RCC 7860 (cell line): ENCODE data around the gene LMAN2L.

Experiments
- DNase-seq: peaks from one replicate; pipeline ENCODE4 v3.0.0-alpha.2; 2015; ENCODE audit warnings: low spot score
- FAIRE-seq: peaks from 2 replicates; lab custom pipeline; 2012; peaks lifted over from hg19 to GRCh38; lab: Jason Lieb, UNC

LMAN2L gene

DNA sequence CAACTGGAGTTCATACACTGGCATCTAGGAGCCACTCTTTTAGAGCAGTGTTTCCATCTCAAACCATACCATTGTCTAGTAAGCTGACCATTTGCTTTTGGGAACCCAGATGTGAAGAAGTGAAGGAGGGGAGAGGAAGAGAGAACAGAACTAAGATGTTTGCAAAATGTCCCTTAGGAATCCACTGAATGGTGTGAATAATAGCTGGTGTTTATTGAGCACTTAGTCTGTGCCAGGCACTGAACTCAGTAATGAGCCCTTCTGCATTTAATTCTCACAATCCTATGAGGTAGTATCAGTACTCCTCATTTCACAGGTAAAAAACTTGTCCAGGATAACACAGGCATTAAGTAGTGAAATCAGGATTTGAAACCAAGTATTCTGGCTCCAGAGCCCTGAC lies 23.5 kb downstream of the LMAN2L start:
- no peak for FAIRE-seq
- no peak for DNase-seq

DNA sequence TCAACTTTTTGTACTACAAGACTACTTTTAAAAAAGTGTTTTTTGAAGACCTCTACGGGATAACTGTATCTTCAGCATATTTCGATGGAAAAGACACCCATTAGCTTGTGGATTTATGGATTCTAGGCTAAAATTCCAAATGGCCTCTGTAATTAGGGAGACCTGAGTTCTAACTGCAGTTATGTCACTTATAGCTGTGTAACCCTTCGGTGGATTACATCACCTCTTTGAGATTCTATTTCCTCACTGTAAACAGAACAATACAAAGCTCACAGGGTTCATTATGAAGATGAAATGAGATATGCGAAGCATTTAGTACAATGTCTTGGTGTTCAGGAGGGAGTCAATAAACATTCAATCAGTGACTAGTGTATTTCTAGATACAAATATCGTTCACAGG lies 24.2 kb downstream of the LMAN2L start:
- FAIRE-seq (no peak), DNase-seq (no peak)

DNA sequence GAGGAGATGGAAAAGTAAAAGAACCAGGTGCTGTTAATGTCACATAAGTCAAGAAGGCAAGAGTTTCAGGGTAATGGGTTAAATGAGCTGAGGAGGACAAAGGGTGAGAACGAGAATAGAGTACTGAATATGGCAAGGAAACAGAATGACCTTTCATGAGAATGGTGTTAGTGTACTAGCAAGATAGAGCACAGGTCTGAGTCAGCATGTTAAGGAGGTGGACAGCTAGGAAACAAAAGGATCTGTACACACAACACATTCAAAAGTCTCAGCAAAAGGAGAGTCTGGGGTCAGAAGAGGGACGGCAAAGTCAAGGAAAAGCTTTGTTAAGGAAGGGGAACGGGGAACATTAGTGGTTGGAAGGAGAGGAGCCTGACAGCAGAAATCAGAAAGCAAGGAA lies 28.9 kb downstream of the LMAN2L start:
- FAIRE-seq (no peak), DNase-seq (no peak)

DNA sequence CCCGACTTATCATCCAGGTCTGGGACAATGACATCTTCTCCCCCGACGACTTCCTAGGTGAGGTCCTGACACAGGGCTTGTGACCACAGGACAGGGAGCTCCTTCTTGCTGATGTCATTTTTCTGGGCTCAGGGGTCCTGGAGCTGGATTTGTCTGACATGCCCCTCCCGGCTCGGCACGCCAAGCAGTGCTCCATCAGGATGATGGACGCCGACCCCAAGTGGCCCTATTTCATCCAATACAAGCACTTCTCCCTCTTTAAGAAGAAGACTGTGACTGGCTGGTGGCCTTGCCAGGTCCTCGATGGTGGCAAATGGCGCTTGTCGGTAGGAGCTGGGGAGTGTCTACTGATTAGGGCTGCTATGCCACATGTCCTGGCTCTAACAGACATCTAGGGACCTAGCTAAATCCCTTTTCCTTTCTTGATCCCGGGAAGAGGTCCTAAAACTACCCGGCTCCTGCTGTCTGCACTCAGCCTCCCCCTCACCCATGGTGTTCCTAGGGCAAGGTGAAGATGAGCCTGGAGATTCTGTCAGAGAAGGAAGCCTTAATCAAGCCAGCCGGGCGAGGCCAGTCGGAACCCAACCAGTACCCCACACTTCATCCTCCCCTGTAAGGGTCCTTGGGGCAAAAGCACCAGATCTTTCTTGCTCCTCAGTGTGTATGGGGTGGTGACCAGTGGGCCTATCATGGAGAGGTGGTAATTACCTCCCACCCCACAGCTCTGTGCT lies 36.7 kb downstream of the LMAN2L start:
- FAIRE-seq (no peak), DNase-seq (no peak)

DNA sequence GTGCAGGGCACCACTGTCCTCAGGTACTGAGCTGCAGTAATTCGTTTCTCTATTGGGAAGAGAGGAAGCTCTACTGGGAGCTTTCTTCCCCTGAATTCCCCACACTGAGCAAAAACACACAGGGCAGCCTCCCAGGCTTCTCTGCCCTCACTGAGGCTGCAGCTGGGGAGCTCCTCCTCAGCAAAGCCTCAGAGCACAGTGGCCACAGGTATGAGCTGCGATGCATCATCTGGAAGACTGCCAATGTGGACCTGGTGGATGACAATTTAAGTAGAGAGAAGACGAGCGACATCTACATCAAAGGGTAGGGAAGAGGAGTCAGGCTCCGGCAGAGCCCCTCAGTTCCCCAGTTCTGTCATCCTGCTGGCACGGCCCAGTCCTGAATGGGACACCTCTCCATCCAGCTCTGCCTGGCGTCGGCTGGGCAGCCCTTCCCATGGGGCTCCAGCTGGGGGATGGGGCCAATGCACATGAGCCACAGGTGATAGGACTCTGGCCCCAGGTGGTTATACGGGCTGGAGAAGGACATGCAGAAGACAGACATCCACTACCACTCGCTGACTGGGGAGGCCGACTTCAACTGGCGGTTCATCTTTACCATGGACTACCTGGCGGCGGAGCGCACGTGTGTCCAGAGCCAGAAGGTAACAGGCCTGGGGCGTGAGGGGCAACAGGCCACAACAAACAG lies 37.6 kb downstream of the LMAN2L start:
- FAIRE-seq (no peak), DNase-seq (no peak)

DNA sequence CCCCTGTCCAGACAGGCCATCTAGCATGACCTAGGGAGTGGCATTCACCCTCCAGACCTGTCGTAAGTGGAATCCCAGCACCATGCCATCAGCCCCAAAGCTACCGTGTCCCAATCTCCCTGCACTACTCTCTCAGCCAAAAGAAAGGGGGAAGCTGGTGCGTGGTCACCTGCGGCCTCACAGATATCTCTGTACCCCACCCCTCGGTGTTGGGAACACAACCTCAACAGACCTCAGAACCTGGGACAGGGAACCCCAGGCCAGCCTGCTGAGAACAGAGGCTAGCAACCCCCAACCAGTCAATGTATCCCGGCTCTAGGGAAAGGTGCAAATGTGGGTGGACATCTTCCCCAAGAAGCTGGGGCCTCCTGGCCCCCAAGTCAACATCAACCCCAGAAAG lies 38.2 kb downstream of the LMAN2L start:
- FAIRE-seq (no peak), DNase-seq (no peak)

DNA sequence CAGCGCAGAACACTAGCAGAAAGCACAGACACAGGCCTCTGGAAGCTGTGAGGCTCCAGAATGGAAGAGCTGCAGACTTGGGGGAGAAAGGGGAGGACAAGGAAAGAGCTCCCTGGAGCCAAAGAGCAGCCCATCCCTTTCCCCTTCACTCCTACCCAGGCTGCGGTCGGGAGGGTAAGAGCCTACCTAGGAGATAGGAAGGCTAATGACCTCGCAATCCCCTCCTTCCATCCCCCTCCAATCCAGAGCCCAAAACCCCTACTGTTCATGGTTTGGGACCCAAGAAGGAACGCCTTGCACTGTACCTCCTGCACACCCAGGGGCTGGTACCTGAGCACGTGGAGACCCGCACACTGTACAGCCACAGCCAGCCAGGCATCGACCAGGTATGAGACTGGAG lies 39.8 kb downstream of the LMAN2L start:
- DNase-seq (no peak), FAIRE-seq (no peak)

DNA sequence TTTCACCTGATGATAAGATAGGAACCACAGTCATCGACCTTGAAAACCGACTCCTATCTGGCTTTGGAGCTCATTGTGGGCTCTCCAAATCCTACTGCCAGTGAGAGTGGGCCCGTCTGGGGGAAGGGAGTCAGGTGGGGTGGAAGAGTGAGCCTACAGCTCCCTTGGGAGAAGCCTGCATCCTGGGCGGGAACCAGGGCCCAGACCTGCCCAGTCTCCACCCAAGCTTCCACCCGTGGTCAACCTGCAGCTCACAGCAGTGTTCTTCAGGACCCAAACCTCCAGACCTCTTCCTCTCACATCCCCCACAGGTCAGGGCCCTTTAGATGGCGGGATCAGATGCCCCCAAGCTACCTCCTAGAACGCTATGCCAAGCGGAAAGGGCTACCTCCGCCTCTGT lies 40.2 kb downstream of the LMAN2L start:
- FAIRE-seq (no peak), DNase-seq (no peak)

DNA sequence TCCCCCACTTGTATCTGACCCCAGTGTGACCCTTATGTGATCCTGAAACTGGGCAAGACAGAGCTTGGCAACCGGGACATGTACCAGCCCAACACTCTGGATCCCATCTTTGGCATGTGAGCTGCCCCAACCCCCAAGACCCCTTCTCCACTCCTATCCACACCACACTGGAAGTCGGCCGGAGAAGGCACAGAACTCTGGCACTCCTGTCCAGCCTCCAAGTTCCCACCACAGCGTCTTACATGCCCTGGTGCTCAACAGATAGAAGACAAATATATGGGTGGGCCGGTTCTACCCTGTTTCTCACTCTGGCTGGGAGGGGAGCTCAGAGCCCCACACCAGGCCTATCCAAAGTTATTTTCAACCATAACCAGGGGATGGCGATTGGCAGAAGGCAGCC lies 40.8 kb downstream of the LMAN2L start:
- FAIRE-seq, result no peak
- no peak for DNase-seq

DNA sequence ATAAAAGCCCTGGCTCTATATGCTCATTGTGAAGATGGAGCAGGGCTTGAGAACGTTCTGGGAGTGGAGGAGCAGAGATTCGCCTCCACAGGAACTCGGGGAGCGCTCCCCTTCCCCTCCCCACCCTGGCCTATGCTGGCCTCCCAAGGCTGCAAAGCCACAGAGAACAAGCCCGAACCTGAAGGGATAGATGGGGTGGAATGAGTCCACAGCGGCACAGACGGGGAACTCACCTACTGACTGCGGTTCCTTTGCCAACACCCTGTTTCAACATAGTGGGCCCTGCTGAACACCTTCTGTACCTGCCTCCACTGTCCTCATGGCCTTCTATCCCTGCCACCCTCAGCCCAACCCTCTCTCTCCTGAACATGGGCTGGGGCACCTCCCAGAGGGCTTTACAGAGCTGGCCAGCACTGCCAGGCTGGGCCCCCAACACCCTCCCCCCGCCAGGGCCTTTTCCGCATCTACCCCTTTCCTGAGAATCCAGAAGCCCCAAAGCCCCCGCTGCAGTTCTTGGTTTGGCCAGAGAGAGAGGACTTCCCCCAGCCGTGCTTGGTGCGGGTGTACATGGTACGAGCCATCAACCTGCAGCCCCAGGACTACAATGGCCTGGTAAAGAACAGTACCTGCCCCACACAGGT lies 41.5 kb downstream of the LMAN2L start:
- DNase-seq (no peak), FAIRE-seq (no peak)

DNA sequence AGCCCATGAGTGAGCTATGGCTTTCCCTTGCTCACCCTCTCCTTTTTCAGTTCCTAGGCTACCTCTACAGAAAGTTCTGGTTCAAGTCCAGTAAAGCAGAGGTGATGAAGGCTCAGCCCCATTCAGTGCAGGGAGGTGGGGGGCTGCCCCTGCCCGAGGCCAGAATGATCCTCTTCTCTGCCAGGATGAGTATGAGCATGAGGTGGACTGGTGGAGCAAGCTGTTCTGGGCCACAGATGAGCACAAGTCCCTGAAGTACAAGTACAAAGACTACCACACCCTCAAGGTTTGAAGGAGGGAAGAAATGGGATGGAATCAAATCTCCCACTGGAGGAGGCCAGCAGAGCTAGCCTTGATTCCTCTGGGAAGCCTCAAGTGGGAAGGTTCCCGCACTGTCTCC lies 42.4 kb downstream of the LMAN2L start:
- no peak for FAIRE-seq

DNA sequence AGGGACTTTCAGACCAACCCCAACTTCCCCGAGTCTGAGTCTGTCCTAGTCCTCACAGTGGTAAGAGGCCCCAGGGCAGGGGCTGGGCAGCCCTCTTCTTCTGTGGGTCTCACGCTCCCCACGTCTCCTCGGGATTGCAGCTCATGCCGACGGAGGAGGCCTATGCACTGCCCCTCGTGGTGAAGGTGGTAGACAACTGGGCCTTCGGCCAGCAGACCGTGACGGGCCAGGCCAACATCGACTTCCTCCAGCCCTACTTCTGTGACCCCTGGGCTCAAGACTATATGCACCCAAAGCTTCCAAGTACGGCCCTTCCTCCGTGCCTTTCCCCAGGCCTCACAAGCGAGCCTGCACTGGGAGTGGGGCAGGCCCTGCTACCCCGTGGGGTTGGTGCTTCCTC lies 44.3 kb downstream of the LMAN2L start:
- no peak for FAIRE-seq
- DNase-seq, result no peak

More for the DNA sequence above, 42.4 kb downstream of the LMAN2L start:
- DNase-seq, result no peak

DNA sequence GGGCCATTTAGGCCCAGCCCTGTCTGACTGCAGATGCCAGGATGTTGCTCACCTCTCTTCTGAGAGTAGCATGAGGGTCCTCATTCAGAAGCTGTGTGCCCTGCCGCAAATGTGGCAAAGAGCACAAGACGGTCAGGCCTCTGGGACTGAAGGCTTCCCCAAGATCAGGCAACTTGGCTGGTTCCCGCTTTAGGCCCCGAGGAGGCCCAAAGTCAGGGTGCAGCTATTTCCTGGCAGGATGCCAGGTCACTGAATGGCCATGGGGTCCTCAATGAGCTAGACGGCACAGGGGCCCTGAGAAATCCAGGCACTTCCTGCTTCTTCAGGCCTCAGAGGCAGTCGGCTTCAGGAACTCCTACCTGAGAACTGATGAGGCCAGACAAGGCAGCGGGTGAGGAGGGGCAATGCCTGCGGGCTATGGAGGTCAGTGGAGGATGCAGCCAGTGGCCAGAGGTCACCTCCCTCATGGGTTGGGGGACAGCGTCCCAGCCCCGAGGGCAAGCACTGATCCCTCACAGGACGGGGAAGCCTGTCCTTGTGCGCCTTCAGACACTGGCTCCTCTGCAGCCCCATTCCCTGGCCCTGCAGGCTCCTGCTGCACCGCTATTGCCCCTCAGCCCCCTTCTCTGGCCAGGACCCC lies 44.9 kb downstream of the LMAN2L start:
- no peak for FAIRE-seq
- no peak for DNase-seq

DNA sequence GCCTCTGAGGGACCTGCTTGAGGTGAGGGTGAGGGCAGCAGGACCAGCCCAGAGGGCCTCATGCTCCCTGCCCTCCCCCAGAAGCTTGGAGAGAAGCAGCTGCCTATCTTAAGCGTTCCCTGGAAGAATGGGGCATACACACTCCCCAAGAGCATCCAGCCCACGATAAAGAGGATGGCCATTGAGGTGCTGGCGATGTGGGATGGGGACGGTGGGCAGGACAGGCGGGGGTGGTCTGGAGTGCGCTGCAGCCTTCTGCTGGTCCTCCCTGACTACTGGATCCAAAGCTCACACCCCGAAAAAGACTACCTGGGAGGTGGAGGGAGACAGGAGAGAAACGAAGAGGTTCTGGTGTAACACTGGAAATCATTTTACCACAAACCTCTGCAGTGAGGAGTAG lies 45.6 kb downstream of the LMAN2L start:
- FAIRE-seq (no peak), DNase-seq (no peak)

DNA sequence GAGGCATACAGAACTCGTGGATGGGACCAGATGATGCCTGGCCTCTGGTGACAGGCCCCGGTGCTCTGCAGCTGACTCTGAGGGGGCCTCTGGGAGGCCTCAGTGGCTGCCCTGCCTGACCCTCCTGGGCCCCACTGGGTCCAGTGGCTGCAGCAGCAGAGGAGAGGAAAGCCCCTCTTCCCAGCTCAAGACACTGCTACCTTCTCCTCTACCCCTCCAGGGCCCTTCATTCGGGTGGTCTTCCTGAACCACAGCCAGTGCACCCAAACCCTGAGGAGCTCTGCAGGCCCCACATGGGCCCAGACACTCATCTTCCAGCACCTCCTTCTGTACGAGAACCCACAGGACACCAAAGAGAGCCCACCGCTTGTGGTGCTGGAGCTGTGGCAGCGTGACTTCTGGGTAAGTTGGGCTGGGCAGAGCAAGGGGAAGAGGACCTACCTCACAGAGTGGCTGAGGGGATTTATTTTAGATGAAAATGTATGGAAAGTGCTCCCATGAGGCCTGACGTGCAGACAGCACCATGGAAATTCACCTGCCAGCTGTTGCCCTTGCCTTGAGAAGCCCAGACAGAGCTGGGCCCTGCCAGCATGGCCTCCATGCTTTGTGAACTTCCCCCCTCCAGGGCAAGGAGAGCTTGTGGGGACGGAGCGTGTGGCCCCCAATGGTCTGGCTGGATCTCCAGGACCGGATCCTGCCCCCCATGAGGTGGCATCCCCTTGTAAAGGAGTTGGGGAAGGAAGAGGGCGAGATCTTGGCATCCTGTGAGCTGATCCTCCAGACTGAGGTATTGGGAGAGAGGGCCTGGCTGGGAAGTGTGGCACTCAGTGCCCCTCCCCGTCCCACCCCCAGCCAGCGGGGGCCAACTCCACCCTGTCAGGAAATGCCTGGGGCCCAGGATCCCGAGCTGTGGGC lies 46.3 kb downstream of the LMAN2L start:
- DNase-seq (no peak), FAIRE-seq (no peak)

DNA sequence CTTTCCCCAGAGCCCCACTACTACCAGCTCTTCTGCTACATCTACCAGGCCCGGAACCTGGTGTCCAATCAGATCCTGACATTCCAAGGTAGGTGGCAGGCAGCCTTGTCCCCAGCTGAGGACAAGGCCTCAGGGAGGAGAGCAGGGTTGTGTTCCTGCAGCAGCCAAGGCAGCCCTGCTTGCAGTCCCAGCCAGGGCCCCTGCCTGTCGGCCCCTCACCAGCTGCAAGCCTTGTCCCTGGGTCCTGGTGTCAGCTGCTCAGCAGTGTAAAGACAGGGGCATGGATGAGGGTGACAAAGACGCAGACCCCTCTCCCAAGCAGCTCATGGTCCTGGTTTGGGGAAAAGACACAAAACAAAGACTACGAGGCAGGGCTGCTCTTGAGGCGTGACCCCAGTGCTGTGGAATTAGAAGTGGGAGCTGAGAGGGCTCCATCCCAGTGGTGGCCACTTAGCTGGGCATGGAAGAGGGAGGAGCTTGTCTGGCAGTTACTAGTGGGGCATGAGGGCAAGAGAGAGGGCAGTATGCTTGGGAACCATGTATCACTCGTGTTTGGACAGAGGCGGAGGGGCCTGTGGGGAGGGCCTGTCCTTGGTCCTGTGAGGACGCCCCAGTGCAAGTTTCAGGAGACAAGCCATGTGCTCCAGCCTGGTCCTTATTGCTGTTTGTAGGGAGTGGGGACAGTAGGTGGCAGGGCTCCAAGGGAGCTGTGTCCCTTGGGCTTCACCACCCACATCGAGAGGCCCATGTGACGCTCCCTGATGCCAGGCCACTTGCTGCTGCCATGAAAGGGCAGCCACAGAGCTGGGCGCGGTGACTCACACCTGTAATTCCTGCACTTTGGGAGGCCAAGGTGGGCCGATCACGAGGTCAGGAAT lies 47.5 kb downstream of the LMAN2L start:
- no peak for FAIRE-seq
- DNase-seq, result no peak

DNA sequence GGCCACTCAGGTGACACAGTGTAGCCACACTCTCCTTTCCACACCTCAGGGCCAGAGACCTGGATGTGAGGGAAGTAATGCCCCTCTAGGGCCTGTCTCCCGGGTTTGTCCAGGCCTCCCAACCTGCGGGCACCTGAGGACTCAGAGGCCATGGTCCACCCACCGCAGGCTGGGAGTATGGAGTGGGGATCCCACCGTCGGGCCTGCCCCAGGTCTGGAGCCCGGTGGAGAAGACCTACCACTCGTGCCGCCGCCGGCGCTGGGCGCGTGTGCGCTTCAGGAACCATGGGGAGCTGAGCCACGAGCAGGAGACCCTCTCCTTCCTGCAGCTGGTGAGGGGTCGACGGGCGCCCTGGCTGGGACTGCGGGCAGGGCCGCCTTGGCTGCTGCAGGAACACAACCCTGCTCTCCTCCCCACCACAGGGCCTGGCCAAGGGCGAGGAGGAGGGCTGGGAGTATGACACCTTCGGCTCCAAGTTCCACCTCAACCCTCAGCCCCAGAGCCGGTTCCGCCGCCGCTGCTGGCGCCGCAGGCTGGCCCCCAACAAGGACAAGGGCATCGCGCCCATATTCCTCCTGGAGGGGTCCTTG lies 48.7 kb downstream of the LMAN2L start:
- no peak for DNase-seq
- no peak for FAIRE-seq

DNA sequence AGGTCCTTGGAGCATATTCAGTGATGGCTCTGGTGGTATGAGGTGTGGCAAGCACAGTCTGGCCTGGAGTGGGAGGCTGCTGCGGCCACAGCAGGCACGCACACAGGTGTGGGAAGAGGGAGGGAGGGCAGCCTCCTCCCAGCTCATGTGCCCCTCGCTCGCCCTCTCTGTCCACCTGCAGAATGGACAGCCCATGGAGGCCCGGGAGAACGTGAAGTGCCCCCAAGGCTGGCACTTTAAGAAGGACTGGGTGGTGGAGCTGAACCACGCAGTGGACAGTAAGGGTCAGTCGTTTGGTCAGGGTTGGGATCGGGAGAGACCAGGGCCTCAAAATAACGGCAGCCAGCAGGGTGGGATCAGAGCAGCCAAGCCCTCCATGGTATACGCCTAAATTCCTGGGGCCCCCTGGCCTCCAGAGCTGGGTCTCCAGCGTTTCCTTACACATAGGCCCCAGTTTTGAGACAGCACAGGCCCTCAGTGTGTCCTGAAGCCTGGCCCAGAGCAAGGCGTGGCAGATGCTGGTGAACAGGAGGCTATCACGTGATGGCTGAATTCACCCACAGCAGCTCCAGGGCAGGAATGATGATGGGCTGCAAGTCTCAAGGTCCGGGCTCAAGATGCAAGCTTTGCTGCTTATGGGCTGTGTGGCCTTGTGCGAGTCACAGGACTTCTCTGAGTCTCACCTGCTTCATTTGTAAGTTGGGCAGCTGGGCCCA lies 49.4 kb downstream of the LMAN2L start:
- no peak for DNase-seq
- no peak for FAIRE-seq
